Neural progenitor cell (in vitro differentiated cells): ENCODE measurements around the gene CBR1.

Experiments
- EZH2 ChIP-seq: fragments of 200-600 bp; sonication (generic); IDR thresholded peaks from 2 replicates; pipeline ENCODE4 v1.6.1; 2017; ENCODE audit warnings: antibody characterized with exemption, mild to moderate bottlenecking, moderate library complexity
- TF ChIP-seq, protein P1 (sequence below): fragments of 200-600 bp; sonication (generic); IDR thresholded peaks from 2 replicates; pipeline ENCODE4 v1.5.1; 2017; ENCODE audit warnings: antibody characterized with exemption, mild to moderate bottlenecking

DNA sequence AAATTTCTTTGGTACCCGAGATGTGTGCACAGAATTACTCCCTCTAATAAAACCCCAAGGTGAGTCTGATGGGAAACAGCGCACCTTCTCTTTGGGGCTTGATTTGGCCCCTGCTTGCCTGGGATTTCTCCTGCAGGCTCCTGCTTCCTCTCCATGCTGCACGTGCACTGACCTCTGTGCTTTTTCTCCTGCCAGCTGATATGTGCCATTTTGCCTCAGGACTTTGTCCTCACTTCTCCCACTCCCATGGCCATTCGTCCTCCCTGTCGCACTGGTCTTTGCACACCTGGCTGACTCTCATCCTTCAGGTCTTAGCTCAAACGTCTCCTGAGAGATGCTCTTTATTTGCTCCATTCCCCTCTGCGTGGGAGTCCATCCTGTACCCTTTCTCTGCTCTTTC, 1.2 kb downstream of the CBR1 start:
- TF ChIP-seq, protein P1, sequence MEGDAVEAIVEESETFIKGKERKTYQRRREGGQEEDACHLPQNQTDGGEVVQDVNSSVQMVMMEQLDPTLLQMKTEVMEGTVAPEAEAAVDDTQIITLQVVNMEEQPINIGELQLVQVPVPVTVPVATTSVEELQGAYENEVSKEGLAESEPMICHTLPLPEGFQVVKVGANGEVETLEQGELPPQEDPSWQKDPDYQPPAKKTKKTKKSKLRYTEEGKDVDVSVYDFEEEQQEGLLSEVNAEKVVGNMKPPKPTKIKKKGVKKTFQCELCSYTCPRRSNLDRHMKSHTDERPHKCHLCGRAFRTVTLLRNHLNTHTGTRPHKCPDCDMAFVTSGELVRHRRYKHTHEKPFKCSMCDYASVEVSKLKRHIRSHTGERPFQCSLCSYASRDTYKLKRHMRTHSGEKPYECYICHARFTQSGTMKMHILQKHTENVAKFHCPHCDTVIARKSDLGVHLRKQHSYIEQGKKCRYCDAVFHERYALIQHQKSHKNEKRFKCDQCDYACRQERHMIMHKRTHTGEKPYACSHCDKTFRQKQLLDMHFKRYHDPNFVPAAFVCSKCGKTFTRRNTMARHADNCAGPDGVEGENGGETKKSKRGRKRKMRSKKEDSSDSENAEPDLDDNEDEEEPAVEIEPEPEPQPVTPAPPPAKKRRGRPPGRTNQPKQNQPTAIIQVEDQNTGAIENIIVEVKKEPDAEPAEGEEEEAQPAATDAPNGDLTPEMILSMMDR: no peak
- no peak for TF ChIP-seq EZH2
